ENCODE data around the gene ABCD3. TPM values are rescaled to one million over a fixed set of nuclear protein-coding genes. Genes with fewer than 3 reads are reported as not detected.

ABCD3 gene
- total and polyA plus RNA-seq, 2 of the 8 experiments (the other 6 are each of a cell fraction or from before 2014, with no cell fraction given): 6.6 to 29.4 TPM

GRCh38 chr1:94486990-94487389, 68.8 kb downstream of the ABCD3 start (continued):
- TF ChIP-seq USF2 (IDR thresholded peaks at IDR 0.05; ENCODE audit: low read length) (no peak), EZH2 (IDR thresholded peaks at IDR 0.05; ENCODE audit: low read depth, low read length, severe bottlenecking) (no peak), SIX5 (IDR thresholded peaks at IDR 0.05; ENCODE audit: low read depth, low read length) (no peak)
